ENCODE results near the gene MEGF11.

MEGF11 gene

GRCh38 chr15:65960586-65960985 lies 293.0 kb downstream of the MEGF11 start:
- DNase-seq = no peak

GRCh38 chr15:65958835-65959234 lies 294.7 kb downstream of the MEGF11 start:
- no peak for DNase-seq

- DNase-seq = no peak
These were observed 296.1 kb downstream of the MEGF11 start for GRCh38 chr15:65957451-65957850.

GRCh38 chr15:65956899-65957298 lies 296.7 kb downstream of the MEGF11 start:
- no peak for DNase-seq

- no peak for DNase-seq
These were observed 297.2 kb downstream of the MEGF11 start for GRCh38 chr15:65956307-65956706.

- no peak for DNase-seq
These were observed 299.2 kb downstream of the MEGF11 start for GRCh38 chr15:65954289-65954741.

- DNase-seq = no peak
These were observed 299.9 kb downstream of the MEGF11 start for GRCh38 chr15:65953622-65954021.

GRCh38 chr15:65952391-65953053 lies 301.0 kb downstream of the MEGF11 start:
- no peak for DNase-seq

GRCh38 chr15:65951007-65951406 lies 302.5 kb downstream of the MEGF11 start:
- no peak for DNase-seq

- DNase-seq = no peak
These were observed 304.1 kb downstream of the MEGF11 start for GRCh38 chr15:65949491-65949890.

GRCh38 chr15:65949011-65949410 lies 304.5 kb downstream of the MEGF11 start:
- no peak for DNase-seq

GRCh38 chr15:65948383-65948782 lies 305.2 kb downstream of the MEGF11 start:
- DNase-seq = no peak

- DNase-seq = no peak
These were observed 306.5 kb downstream of the MEGF11 start for GRCh38 chr15:65947041-65947440.

- no peak for DNase-seq
These were observed 307.9 kb downstream of the MEGF11 start for GRCh38 chr15:65945616-65946015.

GRCh38 chr15:65944404-65944803 lies 309.1 kb downstream of the MEGF11 start:
- no peak for DNase-seq

- no peak for DNase-seq
These were observed 311.1 kb downstream of the MEGF11 start for GRCh38 chr15:65942436-65942835.

GRCh38 chr15:65940618-65940909 lies 313.0 kb downstream of the MEGF11 start:
- no peak for DNase-seq

GRCh38 chr15:65939901-65940617 lies 313.5 kb downstream of the MEGF11 start:
- no peak for DNase-seq

GRCh38 chr15:65938604-65939003 lies 314.9 kb downstream of the MEGF11 start:
- no peak for DNase-seq

GRCh38 chr15:65937476-65937875 lies 316.1 kb downstream of the MEGF11 start:
- DNase-seq = no peak

- DNase-seq = no peak
These were observed 316.5 kb downstream of the MEGF11 start for GRCh38 chr15:65937054-65937453.

GRCh38 chr15:65936282-65936681 lies 317.3 kb downstream of the MEGF11 start:
- no peak for DNase-seq

- DNase-seq = no peak
These were observed 318.2 kb downstream of the MEGF11 start for GRCh38 chr15:65935391-65935790.

- no peak for DNase-seq
These were observed 322.3 kb downstream of the MEGF11 start for GRCh38 chr15:65931221-65931620.

- no peak for DNase-seq
These were observed 323.4 kb downstream of the MEGF11 start for GRCh38 chr15:65930134-65930533.

Measured in cortex of kidney (tissue), 1 donor.